MM.1S (cell line): ENCODE results near the gene SNAI3.

Experiments used
- CTCF ChIP-seq: fragments of 300-600 bp; sonication (generic); IDR thresholded peaks from 2 replicates; pipeline ENCODE4 v1.5.1; 2016; ENCODE audit warnings: antibody characterized with exemption, low read length, mixed read lengths
- EZH2 ChIP-seq: fragments of 300-600 bp; sonication (generic); optimal IDR thresholded peaks from 2 replicates; pipeline ENCODE3; 2017; ENCODE audit warnings: low read depth, mild to moderate bottlenecking, antibody characterized with exemption, low read length, mixed read lengths

GRCh38 chr16:88697831-88698615 lies 11.7 kb upstream of the SNAI3 start:
- no peak; the same call in 1 of the 2 replicates for TF ChIP-seq CTCF
- TF ChIP-seq EZH2, result no peak
